ENCODE results near the gene PPCS. TPM values are rescaled to one million over a fixed set of nuclear protein-coding genes. Genes with fewer than 3 reads are reported as not detected.

Gene PPCS
- total RNA-seq, 2 donors from 2014 or later, result 71.2 to 101 TPM

DNA sequence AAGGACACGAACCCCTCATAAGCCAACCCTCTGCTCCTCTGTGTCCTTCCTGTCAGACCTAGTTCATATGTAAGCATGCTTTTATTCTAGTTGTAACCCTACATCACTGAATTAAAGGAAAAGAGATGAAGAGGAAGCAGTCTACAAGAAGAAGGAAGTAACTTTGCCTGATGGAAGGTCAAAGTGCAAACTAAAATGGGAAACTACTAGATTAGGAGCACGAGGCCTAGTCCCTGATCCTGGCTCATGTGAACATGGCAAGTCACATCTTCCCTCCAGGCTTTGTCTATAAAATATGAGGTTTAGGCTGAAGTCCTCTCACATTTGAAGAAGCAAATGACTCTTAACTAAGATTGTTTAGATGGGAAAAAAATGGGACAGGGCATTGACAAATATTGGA is 13.7 kb upstream of the PPCS start:
- no peak overlapping the region for H3K27ac ChIP-seq
- intact Hi-C loops (cut with DNase I), result no loop called here
- no peaks in the 10 kb centered on the region for H3K4me1 ChIP-seq (replicated peaks)
- H3K27me3 ChIP-seq (replicated peaks; ENCODE audit: insufficient read depth), result no peaks in the 10 kb centered on the region
- no peak for DNase-seq (ENCODE audit: low spot score)
- WGBS, result 55% methylated on average over 2 of the region's 2 CpGs
- no peak overlapping the region for H3K4me3 ChIP-seq
- H3K9me3 ChIP-seq, result no peaks in the 10 kb centered on the region
- TF ChIP-seq, protein P1, sequence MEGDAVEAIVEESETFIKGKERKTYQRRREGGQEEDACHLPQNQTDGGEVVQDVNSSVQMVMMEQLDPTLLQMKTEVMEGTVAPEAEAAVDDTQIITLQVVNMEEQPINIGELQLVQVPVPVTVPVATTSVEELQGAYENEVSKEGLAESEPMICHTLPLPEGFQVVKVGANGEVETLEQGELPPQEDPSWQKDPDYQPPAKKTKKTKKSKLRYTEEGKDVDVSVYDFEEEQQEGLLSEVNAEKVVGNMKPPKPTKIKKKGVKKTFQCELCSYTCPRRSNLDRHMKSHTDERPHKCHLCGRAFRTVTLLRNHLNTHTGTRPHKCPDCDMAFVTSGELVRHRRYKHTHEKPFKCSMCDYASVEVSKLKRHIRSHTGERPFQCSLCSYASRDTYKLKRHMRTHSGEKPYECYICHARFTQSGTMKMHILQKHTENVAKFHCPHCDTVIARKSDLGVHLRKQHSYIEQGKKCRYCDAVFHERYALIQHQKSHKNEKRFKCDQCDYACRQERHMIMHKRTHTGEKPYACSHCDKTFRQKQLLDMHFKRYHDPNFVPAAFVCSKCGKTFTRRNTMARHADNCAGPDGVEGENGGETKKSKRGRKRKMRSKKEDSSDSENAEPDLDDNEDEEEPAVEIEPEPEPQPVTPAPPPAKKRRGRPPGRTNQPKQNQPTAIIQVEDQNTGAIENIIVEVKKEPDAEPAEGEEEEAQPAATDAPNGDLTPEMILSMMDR (IDR thresholded peaks at IDR 0.05), result no peak
- no peak for TF ChIP-seq POLR2A (IDR thresholded peaks at IDR 0.05)
- no peak for TF ChIP-seq POLR2AphosphoS5 (IDR thresholded peaks at IDR 0.05)
- H3K36me3 ChIP-seq, result no peaks in the 10 kb centered on the region

DNA sequence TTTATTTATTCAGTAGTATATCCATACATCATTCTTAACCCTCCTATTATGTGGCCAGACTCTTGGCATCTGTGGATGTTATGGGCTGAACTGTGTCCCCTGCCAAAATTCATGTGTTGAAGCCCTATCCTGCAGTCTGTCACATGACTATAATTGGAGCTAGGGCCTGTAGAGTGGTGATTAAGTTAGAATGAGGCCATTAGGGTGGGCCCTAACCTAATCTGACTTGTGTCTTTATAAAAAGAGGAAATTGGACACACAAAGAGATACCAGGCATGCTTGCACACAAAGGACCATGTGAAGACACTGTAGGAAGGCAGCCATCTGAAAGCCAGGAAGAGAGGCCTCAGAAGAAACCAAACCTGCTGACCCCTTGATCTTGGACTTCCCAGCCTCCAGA is 7.1 kb upstream of the PPCS start:
- H3K4me1 ChIP-seq (replicated peaks), result no peaks in the 10 kb centered on the region
- H3K36me3 ChIP-seq, result no peaks in the 10 kb centered on the region
- no peak overlapping the region for H3K27ac ChIP-seq
- H3K4me3 ChIP-seq, result no peak overlapping the region
- H3K27me3 ChIP-seq (replicated peaks; ENCODE audit: insufficient read depth), result no peaks in the 10 kb centered on the region
- no peaks in the 10 kb centered on the region for H3K9me3 ChIP-seq
- intact Hi-C loops (cut with DNase I), result no loop called here
- TF ChIP-seq POLR2AphosphoS5 (IDR thresholded peaks at IDR 0.05) (no peak), POLR2A (IDR thresholded peaks at IDR 0.05) (no peak)
- TF ChIP-seq, protein P1 (IDR thresholded peaks at IDR 0.05), result no peak
- DNase-seq (ENCODE audit: low spot score), result no peak

DNA sequence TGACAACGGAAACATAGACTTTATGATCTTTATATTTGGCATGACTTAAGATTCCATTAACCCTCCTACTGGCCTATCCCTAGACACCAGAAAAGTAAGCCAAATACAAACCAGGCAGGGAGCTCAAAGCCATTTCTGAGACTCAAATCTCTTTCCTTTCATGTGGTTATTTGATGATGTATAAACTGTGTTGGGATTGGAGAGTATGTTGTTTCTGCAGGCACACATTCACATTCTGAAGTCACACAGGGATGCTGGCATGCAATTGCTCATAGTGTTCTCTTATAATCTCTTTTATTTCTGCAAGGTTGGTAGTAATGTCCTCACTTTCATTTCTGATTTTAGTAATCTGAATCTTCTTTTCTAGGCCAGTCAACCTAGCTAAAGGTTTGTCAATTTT is 6.3 kb upstream of the PPCS start:
- H3K4me1 ChIP-seq (replicated peaks), result no peaks in the 10 kb centered on the region
- H3K9me3 ChIP-seq, result no peaks in the 10 kb centered on the region
- no peak overlapping the region for H3K27ac ChIP-seq
- DNase-seq (ENCODE audit: low spot score), result no peak
- 43% methylated on average over 1 of the region's 1 CpG for WGBS
- no peaks in the 10 kb centered on the region for H3K27me3 ChIP-seq (replicated peaks; ENCODE audit: insufficient read depth)
- intact Hi-C loops (cut with DNase I), result loop anchor here (10.0 kb wide), 1 partner anchor 275 kb away; no protein-coding TSS in a partner anchor
- H3K4me3 ChIP-seq, result no peak overlapping the region
- TF ChIP-seq POLR2A (IDR thresholded peaks at IDR 0.05) (no peak), POLR2AphosphoS5 (IDR thresholded peaks at IDR 0.05) (no peak)
- TF ChIP-seq, protein P1 (IDR thresholded peaks at IDR 0.05), result no peak
- H3K36me3 ChIP-seq, result no peaks in the 10 kb centered on the region

GRCh38 chr1:42453386-42453785 is 3.0 kb upstream of the PPCS start:
- H3K27me3 ChIP-seq (replicated peaks; ENCODE audit: insufficient read depth), result no peaks in the 10 kb centered on the region
- H3K4me1 ChIP-seq (replicated peaks), result peaks cover 5% of the 10 kb centered on the region
- H3K9me3 ChIP-seq, result no peaks in the 10 kb centered on the region
- H3K4me3 ChIP-seq, result no peak overlapping the region
- no peaks in the 10 kb centered on the region for H3K36me3 ChIP-seq
- TF ChIP-seq, protein P1 (IDR thresholded peaks at IDR 0.05), result no peak
- TF ChIP-seq POLR2AphosphoS5 (IDR thresholded peaks at IDR 0.05), result no peak
- TF ChIP-seq POLR2A (IDR thresholded peaks at IDR 0.05), result no peak
- no peak for DNase-seq (ENCODE audit: low spot score)
- WGBS, result 84% methylated on average over 4 of the region's 4 CpGs
- intact Hi-C loops (cut with DNase I), result loop anchor here (10.0 kb wide), 1 partner anchor 279 kb away; no protein-coding TSS in a partner anchor
- H3K27ac ChIP-seq, result no peak overlapping the region

DNA sequence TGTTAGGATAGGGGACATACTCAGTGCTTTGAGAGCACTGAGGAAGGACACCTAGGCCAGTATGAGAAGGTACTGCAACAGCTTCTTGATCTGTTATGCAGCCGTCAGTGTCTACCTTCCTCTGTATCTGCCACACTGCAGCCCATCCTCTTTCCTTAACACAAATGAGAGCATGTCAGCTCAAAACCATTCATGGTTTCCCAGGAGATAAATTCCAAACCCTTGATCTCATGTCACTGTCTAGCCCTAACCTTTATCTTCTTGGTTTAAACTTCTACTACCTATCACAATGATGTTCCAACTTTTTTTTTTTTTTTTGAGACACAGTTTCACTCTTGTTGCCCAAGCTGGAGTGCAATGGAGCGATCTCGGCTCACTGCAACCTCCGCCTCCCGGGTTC is 1.9 kb upstream of the PPCS start:
- Histone ChIP-seq H3K9me3 (no peaks in the 10 kb centered on the region), H3K4me3 (no peak overlapping the region), H3K36me3 (peaks cover 0 to under 1% of the 10 kb centered on the region in 2 donors), H3K4me1 (replicated peaks) (peaks cover 5% of the 10 kb centered on the region), H3K27ac (no peak overlapping the region), H3K27me3 (replicated peaks; ENCODE audit: insufficient read depth) (no peaks in the 10 kb centered on the region)
- no peak for TF ChIP-seq POLR2A (IDR thresholded peaks at IDR 0.05)
- no peak for TF ChIP-seq POLR2AphosphoS5 (IDR thresholded peaks at IDR 0.05)
- TF ChIP-seq, protein P1 (IDR thresholded peaks at IDR 0.05), result no peak
- intact Hi-C loops (cut with DNase I), result loop anchor here (10.0 kb wide), 1 partner anchor 280 kb away; no protein-coding TSS in a partner anchor
- 98% methylated on average over 5 of the region's 5 CpGs for WGBS
- DNase-seq (ENCODE audit: low spot score), result no peak

All from prostate gland (tissue), 2 donors.